Stimulated activated CD8-positive, alpha-beta memory T cell treated with anti-CD3 and anti-CD28 coated beads, Interleukin-15, amount 100 ng/mL, for 4 hours (primary cell): ENCODE measurements around the gene MDFIC.

Experiments
- DNase-seq, 2 donors: peaks; one replicate each; pipeline ENCODE4 v3.0.0-alpha.2; 2020; ENCODE audit warnings: low read depth in 2 of 2

MDFIC gene

DNA sequence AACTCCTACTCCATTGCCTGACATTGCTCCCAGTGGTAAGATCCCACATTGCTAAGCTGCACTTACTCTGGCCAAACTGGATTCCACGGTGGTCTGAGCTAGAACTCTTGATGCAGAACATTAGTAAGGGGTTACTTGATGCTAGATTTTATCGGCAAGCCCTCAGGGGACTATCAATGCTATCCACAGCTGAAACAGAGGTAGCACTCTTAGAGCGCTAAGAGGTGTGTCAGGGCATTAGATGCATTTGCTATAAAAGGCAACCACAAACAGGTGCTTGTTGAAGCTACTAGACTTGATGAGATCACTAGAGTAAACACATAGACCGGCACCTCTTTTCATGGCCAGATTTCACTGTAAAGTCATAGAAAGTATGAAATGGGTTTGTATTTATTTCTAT is 116.3 kb downstream of the MDFIC start:
- no peak for DNase-seq

DNA sequence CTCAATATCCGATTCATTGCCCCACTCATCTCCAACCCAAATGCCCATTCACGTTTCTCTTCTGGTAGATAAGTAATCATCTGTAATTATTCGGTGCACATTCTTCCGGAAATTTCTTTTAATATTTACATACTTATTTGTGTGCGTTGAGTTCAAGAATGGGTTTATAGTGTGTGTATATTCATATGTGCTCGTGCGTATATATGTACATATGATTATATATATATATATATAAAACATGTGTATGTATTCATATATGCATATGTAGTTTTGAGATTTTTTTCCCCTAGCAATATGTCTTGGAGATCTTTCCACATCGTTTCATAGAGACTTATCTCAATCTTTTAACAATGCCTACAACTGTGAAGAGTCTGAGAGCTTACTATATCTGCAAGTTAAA is 118.2 kb downstream of the MDFIC start:
- no peak for DNase-seq

DNA sequence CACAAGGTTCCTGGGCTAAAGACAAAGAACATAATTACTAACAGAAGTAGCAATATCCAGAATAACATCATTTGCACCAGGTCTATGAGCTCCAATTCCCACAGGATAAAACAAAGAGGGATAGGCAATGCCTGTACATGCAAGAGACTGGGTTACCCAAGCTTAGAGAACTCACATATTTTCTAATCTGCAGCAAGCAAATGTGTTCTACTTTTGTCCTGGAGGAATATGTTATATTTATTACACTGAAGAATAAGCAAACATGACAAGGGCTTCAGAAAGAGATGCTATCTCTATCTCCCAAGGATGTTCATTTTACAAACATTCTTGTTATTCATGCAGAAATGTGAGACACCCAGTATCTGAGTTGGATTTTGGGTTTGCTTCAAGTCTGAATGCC is 118.6 kb downstream of the MDFIC start:
- no peak for DNase-seq

DNA sequence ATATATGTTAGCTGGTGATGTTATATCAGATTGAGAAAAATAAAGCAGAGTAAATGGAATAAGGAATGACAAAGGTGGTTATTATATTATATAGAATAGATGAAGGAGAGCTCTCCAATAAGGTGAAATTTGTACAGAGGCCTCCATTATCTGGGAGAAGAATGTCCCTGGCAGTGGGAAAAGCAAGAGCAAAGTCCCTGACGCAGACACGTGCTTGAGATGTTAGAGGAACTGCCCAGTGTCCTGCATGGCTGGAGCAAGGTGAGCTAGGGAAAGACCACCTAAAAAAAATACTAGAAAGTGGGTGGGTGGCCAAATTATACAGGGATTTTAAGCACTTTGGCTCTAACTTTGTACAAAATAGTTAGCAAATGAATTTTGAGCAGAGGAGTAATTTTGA is 120.7 kb downstream of the MDFIC start:
- DNase-seq = no peak

DNA sequence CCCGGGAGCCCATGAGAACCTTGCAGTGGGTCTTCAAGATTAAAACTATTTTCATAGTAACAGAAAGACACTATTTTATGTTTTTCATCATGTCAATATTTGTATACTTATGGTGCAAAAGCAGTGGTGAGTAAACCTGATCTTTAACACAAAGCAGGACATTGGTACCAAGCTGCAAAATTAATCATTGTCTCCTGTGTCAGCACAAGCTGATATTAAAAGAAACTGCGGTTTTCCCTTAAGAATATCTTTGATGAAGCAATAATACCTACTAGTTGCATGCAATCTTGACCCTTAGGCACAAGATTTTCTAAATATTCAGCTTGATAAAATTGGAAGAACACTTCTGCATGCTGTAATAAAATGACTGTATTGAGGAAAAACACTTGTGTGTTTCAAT is 121.7 kb downstream of the MDFIC start:
- no peak for DNase-seq

DNA sequence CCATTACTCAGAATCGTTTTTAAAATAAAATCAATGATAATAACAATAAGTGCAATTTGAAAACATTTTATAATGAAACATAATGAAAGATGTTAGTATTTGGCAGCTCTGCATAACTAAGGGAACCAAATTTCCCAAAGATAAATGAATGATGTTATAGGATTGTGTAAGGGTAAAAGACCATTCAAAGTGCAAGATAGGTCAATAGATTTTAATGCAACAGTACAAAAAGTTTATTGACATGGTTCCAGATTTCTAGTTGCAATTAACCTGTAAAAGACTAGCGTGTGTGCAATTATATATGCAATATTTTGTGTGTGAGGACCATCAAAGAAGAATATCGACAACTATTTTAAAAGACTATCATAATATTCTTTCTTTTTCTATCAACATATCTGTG is 122.3 kb downstream of the MDFIC start:
- DNase-seq = no peak

DNA sequence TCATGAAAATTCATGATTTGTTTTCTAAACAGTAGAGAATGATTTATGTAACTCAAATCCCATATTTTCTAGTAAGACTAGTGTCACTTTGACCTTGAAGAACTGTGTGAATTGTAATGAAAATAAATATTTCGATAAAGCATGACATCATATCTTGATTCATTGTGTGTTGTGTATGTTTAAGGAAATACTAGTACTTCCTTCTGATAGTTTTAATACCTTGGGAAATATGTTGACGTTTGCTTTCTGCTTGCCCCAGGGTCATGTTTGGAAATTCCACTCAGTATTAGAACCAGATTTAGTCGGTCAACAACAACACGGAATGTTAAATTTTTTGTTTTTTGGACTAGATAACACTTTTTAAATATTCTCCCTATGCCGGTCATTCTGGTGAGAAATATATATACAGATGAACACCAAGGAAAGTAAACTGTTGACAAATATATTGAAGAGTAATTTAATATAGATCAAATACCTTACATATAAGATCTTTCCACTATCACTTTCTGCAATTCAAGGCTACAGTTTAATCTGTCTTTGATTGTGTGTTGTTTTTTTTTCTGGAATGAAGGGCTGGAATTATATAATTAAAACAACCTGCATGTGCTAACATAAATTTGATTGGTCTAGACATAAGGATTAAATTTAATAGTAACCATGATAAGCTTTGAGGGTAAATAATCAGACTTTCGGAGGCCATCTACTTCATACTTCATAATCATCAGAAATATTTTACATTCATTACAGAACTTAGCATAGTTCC is 126.2 kb downstream of the MDFIC start:
- no peak for DNase-seq

DNA sequence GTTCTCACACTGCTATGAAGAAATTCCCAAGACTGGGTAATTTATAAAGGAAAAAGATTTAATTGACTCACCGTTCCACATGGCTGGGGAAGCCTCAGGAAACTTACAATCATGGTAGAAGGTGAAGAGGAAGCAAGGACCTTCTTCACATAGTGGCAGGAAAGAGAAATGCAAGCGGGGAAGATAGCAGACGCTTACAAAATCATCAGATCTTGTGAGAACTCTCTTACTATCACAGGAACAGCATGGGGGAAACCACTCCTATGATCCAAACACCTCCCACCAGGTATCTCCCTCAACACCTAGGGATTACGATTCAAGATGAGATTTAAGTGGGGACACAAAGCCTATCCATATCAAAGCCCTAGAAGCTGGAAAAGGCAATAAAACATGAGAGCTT is 130.8 kb downstream of the MDFIC start:
- DNase-seq = no peak

DNA sequence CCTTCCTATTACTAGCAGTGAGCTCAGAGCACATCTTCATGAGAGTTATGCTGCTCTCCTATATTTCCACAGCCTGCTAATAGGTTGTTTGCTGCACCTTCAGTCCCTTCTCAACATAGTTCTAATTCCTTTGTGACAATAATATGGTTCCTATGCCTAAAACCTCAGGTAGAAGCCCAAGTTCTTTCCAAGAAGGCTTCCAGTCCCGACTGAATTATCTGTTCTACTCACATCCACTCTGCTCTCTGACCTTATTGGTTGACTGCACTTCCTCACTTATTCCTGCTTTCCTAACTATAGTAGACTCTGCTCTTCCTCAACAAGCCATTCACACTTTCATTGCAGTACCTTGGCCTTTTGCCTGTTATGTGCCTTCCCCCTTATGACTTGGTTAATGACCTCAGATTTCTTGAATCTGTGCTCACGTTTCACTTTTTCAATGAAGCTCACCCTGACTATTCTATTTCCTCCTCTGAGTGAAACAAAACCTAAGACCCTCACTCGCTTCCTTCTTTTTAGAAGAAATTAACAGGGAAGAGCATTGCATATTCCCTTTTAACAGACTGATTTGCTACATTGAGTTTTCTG is 132.7 kb downstream of the MDFIC start:
- DNase-seq = no peak

DNA sequence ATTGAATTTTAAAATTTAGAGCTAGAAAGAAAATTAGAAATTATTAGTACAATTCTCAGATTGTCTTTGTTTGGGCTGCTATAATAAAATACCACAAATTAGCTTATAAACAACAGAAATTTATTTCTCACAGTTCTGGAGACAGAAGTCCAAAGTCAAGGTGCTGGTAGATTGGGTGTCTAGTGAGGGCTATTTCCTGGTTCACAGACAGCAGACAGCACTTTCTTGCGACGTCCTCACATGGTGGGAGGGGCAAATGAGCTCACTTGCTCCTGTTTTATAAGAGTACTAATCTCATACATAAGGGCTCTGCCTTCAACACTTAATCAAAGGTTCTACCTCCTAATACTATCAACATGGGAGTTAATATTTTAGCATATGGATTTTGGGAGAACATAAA is 134.1 kb downstream of the MDFIC start:
- DNase-seq = no peak

DNA sequence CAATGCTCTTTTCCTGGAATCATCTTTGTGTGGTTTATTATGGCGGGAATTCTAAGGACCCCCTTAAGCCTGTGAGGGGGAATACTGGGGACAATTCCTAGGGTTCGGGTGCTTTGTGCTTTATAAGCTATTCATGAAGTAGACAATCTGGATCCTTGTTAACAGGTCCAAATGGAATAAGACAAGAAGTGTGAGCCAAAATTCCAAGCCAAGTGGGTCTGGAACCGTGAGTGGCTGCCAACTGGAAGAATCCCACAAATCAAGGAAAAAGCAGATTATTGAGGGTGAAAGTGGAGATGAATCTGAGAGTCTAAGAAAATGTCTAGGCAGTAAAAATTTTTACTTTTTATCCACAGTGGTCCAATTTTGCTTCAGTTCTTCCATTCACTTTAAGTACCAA is 136.8 kb downstream of the MDFIC start:
- DNase-seq = no peak

DNA sequence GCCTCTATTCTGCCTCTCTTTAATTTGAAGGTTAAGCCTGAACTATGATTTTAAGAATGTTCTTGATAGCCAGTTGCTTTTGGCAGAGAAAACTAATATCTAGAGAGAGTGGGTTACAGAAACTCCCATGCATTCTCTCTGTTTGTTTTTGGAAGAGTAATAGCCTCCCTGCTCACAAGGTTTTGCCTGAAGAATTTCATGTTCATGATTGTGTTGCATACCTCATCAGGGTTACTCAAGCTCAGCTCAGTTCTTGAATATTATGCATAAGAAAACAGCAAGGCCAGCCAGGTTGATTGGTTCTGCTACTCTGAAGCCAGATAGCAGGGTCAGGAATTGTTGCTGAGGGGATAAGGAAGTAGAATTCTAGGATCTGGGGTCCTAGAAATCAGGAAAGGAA is 137.4 kb downstream of the MDFIC start:
- no peak for DNase-seq

DNA sequence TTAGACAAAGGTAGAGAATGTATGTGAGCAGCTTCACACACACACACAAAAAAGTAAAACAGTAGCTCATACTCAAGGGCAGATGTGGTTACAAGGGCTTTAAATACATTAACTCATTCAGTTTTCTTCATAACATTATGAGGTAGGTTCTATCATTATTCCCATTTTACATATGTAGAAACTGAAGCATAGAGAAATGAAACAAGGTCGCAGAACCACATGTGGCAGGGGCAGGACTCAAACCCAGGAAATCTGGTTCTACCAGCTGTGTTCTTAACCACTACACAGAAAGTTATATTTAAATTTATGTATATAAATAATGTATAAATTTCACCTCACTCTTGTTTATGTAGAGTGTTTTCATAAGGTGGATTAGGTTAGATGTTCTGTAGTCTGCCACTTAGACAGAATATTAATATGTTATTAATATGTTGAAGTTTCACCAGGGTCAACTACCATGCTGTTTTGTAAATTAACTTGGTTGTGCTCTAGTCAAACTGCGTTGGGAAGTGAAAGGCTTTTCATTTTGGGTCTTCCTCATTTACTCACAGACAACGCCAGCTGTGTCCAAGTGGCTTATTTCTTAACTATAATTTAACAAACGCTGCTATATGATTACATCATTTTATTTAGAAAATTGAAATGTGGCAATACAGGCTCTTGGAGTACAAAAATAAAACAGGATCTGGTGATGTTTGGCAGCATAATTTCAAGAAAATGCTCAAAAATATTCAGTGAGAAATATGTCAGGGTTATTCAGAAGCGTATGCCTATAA is 138.4 kb downstream of the MDFIC start:
- no peak for DNase-seq

DNA sequence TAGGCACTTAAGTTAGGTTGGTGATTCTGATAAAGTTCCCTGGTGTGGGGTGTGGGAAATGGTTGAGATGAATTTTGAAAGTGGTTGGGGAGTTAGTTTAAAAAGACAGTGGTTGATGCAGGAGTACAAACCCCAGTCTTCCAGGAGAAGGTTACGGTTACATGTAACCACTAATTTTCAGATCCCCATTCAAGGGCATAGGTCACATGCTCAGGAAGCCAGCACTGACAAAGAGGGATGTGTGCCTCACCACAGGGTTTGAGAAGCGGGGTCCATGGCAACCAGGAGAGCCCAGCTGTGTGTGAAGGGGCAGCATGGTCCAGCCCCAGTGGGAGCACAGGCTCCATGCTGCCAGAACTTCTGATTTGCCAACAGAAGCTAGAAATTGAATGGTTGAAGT is 144.2 kb downstream of the MDFIC start:
- DNase-seq = no peak

DNA sequence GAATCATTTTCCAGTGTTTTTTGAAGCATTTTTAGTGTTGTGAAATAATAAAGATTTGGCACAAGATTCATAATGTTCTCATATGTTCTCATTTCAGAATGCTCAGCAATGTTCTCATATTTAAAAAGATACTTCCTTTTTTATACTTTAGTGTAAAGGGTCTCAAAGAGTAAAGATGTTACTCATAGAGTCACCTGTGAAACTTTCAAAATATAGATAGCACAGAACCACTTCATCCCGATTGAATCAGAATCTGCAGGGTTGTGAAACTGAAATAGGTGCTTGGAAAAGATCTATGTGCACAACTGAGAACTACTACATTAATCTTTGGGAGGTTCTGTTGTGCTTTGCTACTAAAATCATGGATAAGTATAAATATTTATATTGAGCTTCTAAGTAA is 144.7 kb downstream of the MDFIC start:
- DNase-seq = no peak

DNA sequence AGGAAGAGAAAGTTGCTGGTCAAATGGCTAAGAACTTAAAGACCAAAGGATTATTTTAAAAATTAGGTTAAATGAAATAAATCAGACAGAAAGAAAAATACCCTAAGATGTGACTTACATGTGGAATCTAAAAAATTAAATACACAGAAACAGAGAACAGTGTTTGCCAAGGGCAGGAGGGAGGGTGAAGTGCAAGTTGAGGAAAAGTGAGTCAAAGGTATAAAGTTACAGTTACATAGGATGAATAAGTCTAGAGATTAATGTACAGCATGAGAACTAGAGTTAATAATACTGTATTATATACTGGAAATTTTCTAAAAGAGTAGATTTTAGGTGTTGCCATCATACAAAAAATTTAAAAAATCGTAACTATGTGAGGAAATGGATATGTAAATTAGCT is 146.3 kb downstream of the MDFIC start:
- no peak for DNase-seq
